Fibroblast of upper back skin (primary cell): ENCODE data around the gene TRAF3.
A peak's percentile ranks its signal among the peaks of the same experiment; 100 is the strongest.
"Not testable (repeated sequence)": the region's sequence is repeated elsewhere in the genome, so short reads cannot be mapped to it uniquely, and the experiment has no call there.

Experiments used
- DNase-seq: peaks from one replicate; pipeline ENCODE4 v3.0.0-alpha.2; 2013

Gene TRAF3

GRCh38 chr14:102926840-102927239 lies 149.6 kb downstream of the TRAF3 start:
- DNase-seq: not testable (repeated sequence)

GRCh38 chr14:102927346-102927877 lies 150.2 kb downstream of the TRAF3 start:
- no peak for DNase-seq

- no peak for DNase-seq
These were observed 150.7 kb downstream of the TRAF3 start for GRCh38 chr14:102927878-102928411.

GRCh38 chr14:102928412-102929240 lies 151.4 kb downstream of the TRAF3 start:
- DNase-seq: peak; percentile 47

GRCh38 chr14:102929241-102930137 lies 152.2 kb downstream of the TRAF3 start:
- no peak for DNase-seq

GRCh38 chr14:102930138-102930752 lies 153.0 kb downstream of the TRAF3 start:
- DNase-seq: no peak

GRCh38 chr14:102930753-102931579 lies 153.7 kb downstream of the TRAF3 start:
- peak; percentile 18 for DNase-seq

- DNase-seq: no peak
These were observed 154.5 kb downstream of the TRAF3 start for GRCh38 chr14:102931580-102932285.

- DNase-seq: no peak
These were observed 155.4 kb downstream of the TRAF3 start for GRCh38 chr14:102932484-102933248.

- DNase-seq: no peak
These were observed 156.5 kb downstream of the TRAF3 start for GRCh38 chr14:102933618-102934231.

GRCh38 chr14:102935756-102936155 lies 158.5 kb downstream of the TRAF3 start:
- no peak for DNase-seq

- DNase-seq: no peak
These were observed 160.3 kb downstream of the TRAF3 start for GRCh38 chr14:102937331-102938175.

- no peak for DNase-seq
These were observed 160.9 kb downstream of the TRAF3 start for GRCh38 chr14:102938191-102938590.

- DNase-seq: no peak
These were observed 162.1 kb downstream of the TRAF3 start for GRCh38 chr14:102939329-102939728.

GRCh38 chr14:102939820-102940561 lies 162.7 kb downstream of the TRAF3 start:
- DNase-seq: no peak

GRCh38 chr14:102940729-102941362 lies 163.6 kb downstream of the TRAF3 start:
- DNase-seq: no peak

GRCh38 chr14:102941419-102942011 lies 164.3 kb downstream of the TRAF3 start:
- DNase-seq: no peak
